HepG2 (cell line): Measurements from ENCODE around the gene MRPL20. TPM values are rescaled to one million over a fixed set of nuclear protein-coding genes. Genes with fewer than 3 reads are reported as not detected.

Source experiments
- ARID4A ChIP-seq: sonication (generic); formaldehyde crosslinking; IDR thresholded peaks from 2 replicates; pipeline ENCODE4 v1.5.0; 2020; ENCODE audit warnings: mild to moderate bottlenecking, missing genetic modification reagents, borderline replicate concordance
- CREM ChIP-seq, 2 experiments: sonication (generic) in 1 of 2; formaldehyde crosslinking in 1 of 2; IDR thresholded peaks; 2 replicates each; pipeline versions ENCODE4 v1.4.0 to v1.6.1; 2016 to 2020; ENCODE audit warnings: antibody characterized with exemption in 1 of 2, mild to moderate bottlenecking in 1 of 2, missing genetic modification reagents in 1 of 2
- DZIP1 ChIP-seq: sonication (generic); formaldehyde crosslinking; IDR thresholded peaks from 2 replicates; pipeline ENCODE4 v1.5.0; 2020; ENCODE audit warnings: mild to moderate bottlenecking, missing genetic modification reagents
- ESRRA ChIP-seq: sonication (generic); formaldehyde crosslinking; IDR thresholded peaks from 2 replicates; pipeline ENCODE4 v1.5.1; 2020; ENCODE audit warnings: mild to moderate bottlenecking, low read depth, missing genetic modification reagents
- FOXO4 ChIP-seq: sonication (generic); formaldehyde crosslinking; conservative IDR thresholded peaks from 2 replicates; pipeline ENCODE4 v1.8.1; 2023; ENCODE audit warnings: missing genetic modification reagents
- MNT ChIP-seq: fragments of 450-650 bp; IDR thresholded peaks from 2 replicates; pipeline ENCODE4 v1.6.1; 2016
- PBX3 ChIP-seq: sonication (generic); formaldehyde crosslinking; IDR thresholded peaks from 2 replicates; pipeline ENCODE4 v1.8.1; 2023; ENCODE audit warnings: missing genetic modification reagents, inconsistent platforms, borderline replicate concordance
- RELA ChIP-seq: sonication (generic); formaldehyde crosslinking; IDR thresholded peaks from 2 replicates; pipeline ENCODE4 v1.4.0; 2020; ENCODE audit warnings: missing genetic modification reagents
- SP2 ChIP-seq: sonication (generic); formaldehyde crosslinking; IDR thresholded peaks from 2 replicates; pipeline ENCODE4 v1.5.1; 2020; ENCODE audit warnings: mild to moderate bottlenecking, missing genetic modification reagents
- SP4 ChIP-seq: sonication (generic); formaldehyde crosslinking; IDR thresholded peaks from 2 replicates; pipeline ENCODE4 v1.8.1; 2023; ENCODE audit warnings: mild to moderate bottlenecking, missing genetic modification reagents
- YEATS2 ChIP-seq: sonication (generic); formaldehyde crosslinking; IDR thresholded peaks from 2 replicates; pipeline ENCODE4 v1.4.0; 2020; ENCODE audit warnings: missing genetic modification reagents, borderline replicate concordance
- ZFP82 ChIP-seq: sonication (generic); formaldehyde crosslinking; IDR thresholded peaks from 2 replicates; pipeline ENCODE4 v1.5.1; 2020; ENCODE audit warnings: mild to moderate bottlenecking, missing genetic modification reagents, borderline replicate concordance
- ZFY ChIP-seq: sonication (generic); formaldehyde crosslinking; IDR thresholded peaks from 2 replicates; pipeline ENCODE4 v1.4.0; 2020; ENCODE audit warnings: missing genetic modification reagents
- ZFYVE20 ChIP-seq: sonication (generic); formaldehyde crosslinking; IDR thresholded peaks from 2 replicates; pipeline ENCODE4 v1.8.0; 2023; ENCODE audit warnings: low read depth, mild to moderate bottlenecking, moderate library complexity, missing genetic modification reagents, borderline replicate concordance
- ZNF329 ChIP-seq: sonication (generic); formaldehyde crosslinking; IDR thresholded peaks from 2 replicates; pipeline ENCODE4 v1.9.0; 2021; ENCODE audit warnings: low read depth, mild to moderate bottlenecking, missing genetic modification reagents
- ZNF713 ChIP-seq: sonication (generic); formaldehyde crosslinking; IDR thresholded peaks from 2 replicates; pipeline ENCODE4 v1.4.0; 2020; ENCODE audit warnings: mild to moderate bottlenecking, missing genetic modification reagents
- polyA plus RNA-seq, 8 experiments: library from polyadenylated mRNA; depleted of rRNA in 3 of 8; stranded (reverse) in 7 of 8; unstranded in 1 of 8; fragments of >200 nt; fragmentation: Illumina TruSeq in 4 of 8; extraction: Trizol in 4 of 8; gene quantifications; 2 replicates each; pipeline versions ENCODE4 v1.2.1 to v1.2.3, GENCODE V29; 2011 to 2016; ENCODE audit warnings: low read depth in 4 of 8, missing spikeins in 1 of 8, mixed read lengths in 1 of 8; ENCODE audit not compliant: insufficient read depth in 1 of 8
- total RNA-seq, 5 experiments: library from RNA; depleted of rRNA; stranded (reverse); fragments of >200 nt; fragmentation: Illumina TruSeq; extraction: Trizol; gene quantifications; 2 replicates each; pipeline ENCODE4 v1.2.3, GENCODE V29; 2016; ENCODE audit warnings: low read depth in 1 of 5

The MRPL20 gene
- total and polyA plus RNA-seq, 2 of the 13 experiments (the other 11 are each of a cell fraction or from before 2014, with no cell fraction given): 59.2 to 127 TPM

- TF ChIP-seq DZIP1 (CRISPR knock-in tag): no peak
- no peak for TF ChIP-seq ZFYVE20 (CRISPR knock-in tag)
- TF ChIP-seq ZNF713 (CRISPR knock-in tag): no peak
- no peak for TF ChIP-seq PBX3 (CRISPR knock-in tag)
- peak; percentile 60; the same call in 1 of the 2 replicates for TF ChIP-seq ESRRA
- TF ChIP-seq CREM (IDR thresholded peaks at IDR 0.05): 0 out of 2 replicates have a peak, but pooled peaks have one; percentile 12
- no peak for TF ChIP-seq CREM (CRISPR knock-in tag; IDR thresholded peaks at IDR 0.05)
- no peak for TF ChIP-seq MNT
- peak; percentile 72; the same call in 1 of the 2 replicates for TF ChIP-seq RELA (CRISPR knock-in tag)
- no peak for TF ChIP-seq ZNF329
- peak; percentile 28; the same call in 1 of the 2 replicates for TF ChIP-seq ARID4A
- TF ChIP-seq FOXO4: no peak
- no peak for TF ChIP-seq YEATS2
- no peak for TF ChIP-seq ZFP82 (CRISPR knock-in tag)
- peak; percentile 63 for TF ChIP-seq SP4 (CRISPR knock-in tag)
- 0 out of 2 replicates have a peak, but pooled peaks have one; percentile 37 for TF ChIP-seq SP2
- peak; percentile 79 for TF ChIP-seq ZFY
These were observed 23.3 kb upstream of the MRPL20 start (continued) for GRCh38 chr1:1430114-1430982.
